Activated naive CD4-positive, alpha-beta T cell treated with Interleukin-2 at 50 U/mL for 16 hours (primary cell): ENCODE measurements around the gene GAB2.

ENCODE experiments used
- DNase-seq: peaks from one replicate; pipeline ENCODE4 v3.0.0-alpha.2; 2020

Gene GAB2

DNA sequence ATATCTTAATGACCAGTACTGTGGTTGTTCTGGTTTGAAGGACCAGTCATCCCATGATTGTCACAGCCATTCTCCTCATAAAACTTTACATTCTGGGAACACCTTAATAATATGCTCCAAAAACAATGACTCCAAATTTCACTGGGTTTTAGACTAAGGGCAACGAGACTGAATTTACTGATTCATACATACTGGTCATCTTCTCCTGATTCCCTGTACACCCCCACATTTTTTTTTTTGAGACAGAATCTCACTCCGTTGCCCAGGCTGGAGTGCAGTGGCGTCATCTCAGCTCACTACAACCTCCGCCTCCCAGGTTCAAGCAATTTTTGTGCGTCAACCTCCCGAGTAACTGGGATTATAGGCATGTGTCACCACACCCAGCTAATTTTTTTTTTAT lies 78.9 kb downstream of the GAB2 start:
- no peak for DNase-seq

DNA sequence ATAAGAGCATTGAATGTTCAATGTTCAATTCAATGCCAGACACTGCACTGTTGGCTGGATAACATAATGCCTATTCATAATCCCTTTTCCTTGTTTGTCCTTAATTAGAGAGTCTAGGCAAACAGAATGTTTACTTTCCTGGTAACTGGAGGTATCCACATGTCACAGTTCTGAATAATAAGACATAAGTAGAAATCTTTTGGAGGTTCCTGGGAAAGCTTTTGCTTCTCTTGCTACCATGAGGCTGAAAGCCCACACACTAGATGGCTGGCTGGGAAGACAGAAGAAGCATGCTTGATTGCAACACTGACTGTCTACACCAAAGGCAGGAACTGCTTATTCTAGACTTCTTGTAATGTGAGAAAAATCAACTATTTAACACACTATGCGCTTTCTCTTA lies 79.5 kb downstream of the GAB2 start:
- no peak for DNase-seq

DNA sequence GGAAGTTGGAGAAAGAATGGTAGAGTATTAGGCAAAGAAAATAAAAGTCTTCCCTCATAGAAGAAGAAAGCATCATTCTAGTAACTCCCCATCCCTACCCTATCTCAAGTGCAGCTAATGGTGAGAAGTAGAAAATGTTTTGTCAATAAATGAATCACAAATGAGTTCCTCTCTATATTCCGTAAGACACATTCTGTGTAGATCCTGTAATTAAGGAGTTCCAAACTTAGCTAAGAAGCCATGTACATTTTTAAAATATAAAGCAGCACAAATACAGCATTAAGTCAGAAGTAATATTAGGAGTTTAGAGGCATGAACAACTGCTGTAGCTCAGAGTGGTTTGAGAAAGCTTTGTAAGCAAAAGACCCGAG lies 80.1 kb downstream of the GAB2 start:
- no peak for DNase-seq

DNA sequence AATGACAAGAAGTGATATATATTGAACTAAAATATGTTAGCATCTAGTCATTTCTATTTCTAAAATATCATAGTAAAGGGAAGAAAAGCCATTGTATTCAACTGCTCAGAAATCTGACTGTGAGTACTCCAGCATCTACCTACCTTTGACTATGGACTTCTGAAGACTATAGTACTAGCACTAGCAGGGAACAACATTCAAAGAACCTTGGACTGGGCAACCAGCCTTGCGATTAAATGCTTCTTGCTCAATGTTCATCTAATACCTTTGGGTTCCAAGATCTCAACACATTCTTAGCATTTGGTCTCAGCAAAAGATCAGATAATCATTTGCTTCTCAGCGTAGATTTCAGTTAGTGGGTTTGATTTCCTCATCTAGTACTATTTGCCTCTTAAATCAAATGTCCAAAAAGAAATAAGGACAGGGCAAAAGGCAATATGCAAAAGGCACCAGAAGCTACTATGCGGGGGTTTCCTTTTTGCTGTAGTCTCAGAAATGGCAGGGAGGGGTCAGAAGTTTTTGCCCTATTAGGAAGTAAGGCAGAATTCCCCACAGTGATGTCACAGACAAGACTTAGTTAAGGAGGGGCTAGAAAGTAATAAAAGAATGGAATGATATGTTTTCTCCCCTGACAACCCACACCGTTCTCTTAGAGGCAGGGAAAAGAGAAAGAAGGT lies 80.6 kb downstream of the GAB2 start:
- DNase-seq: no peak

DNA sequence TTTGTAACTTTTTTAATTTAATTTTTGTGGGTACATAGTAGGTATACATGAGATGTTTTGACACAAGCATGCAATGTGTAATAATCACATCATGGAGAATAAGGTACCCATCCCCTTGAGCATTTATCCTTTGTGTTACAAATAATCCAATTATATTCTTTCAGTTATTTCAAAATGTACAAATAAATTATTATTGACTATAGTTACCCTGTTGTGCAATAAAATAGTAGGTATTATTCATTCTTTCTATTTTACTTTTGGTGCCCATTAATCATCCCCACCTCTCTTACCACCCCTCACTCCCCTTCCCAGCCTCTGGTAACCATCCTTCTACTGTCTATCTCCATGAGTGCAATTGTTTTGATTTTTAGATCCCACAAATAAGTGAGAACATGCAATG lies 83.5 kb downstream of the GAB2 start:
- no peak for DNase-seq

DNA sequence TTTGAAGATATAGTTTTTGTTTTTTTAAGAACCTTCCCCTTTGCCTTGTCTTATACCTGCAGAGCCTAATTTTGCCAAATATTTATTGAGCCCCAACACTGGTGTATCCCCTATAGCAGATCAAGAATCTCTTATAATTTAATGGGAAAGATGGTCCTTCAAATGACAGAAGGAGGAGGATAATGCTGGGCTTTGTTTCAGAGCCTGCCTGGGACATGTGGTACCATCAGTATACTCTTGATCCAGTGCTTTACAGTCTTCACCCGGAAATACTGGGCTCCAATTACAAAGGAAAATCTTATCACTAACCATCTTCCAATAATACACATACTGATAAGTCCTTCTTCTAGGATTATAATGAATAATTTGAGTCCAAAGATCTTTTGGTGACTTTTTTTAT lies 84.7 kb downstream of the GAB2 start:
- DNase-seq: no peak

DNA sequence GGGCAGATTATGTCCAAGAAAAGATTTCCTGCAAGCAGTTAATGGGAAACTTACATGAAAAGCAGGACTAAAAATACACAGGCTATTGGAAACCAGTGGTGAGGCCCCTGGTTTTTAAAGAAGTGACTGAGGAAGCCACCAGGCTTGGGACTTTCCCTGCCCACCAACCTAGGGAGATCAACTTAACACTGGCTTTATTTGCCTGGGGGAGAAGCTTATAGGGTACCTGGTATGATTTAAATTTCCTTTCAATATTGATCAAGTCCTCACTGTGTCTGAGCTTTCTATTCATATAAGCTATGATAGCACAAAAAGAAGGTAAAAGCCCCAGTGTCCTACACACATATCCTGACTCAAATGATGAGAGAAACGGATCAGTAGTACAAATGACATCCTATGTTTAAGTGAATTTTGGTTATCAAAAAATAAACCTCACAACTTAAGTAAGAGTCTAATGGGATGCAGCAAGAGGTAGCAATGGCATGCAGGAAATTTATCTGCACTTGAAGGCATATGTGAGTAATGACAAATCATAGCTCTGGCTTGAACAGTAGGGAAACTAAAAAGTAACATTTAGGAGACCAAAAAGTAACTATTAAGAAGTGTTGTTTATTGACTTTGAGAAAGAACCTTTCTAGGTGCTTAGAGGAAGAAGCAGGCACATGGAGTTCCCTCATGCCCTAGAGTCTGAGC lies 85.3 kb downstream of the GAB2 start:
- no peak for DNase-seq

DNA sequence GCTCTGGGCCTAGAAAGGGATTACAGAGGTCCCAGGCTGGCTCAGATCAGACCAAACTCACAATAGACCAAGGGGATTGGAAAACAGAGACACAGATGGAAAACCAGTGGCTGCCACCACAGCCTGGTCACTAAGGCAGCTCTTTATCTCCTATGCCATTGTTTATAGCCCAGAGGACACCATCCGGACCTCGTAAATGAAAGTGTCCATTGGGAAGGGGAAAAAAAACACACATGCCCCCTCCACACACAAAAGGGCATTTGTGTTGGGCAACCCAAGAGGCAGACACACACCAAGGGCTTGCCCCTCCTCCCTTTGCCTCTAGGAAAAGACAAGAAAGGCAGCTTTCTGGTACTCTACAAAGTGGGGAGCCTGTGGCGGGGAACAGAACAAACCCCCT lies 85.9 kb downstream of the GAB2 start:
- no peak for DNase-seq

DNA sequence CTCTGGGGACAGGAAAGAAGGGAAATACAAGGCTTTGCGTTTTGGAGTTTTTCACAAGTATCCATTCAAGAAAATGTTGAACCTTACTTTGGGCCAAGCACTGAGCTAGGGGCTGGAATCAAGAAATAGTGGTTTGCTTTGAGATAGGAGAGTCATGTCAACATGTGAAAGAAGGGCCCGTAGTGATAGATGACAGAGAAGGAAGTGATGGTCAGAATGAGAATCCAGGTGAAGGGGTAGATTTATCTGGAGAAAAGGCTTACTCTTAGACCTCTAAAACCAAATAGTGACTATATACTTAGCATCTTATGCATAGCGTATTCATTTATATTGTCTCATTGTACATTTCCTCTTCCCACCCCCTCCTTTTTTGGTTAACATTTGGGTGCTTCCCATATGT lies 87.3 kb downstream of the GAB2 start:
- DNase-seq: no peak

DNA sequence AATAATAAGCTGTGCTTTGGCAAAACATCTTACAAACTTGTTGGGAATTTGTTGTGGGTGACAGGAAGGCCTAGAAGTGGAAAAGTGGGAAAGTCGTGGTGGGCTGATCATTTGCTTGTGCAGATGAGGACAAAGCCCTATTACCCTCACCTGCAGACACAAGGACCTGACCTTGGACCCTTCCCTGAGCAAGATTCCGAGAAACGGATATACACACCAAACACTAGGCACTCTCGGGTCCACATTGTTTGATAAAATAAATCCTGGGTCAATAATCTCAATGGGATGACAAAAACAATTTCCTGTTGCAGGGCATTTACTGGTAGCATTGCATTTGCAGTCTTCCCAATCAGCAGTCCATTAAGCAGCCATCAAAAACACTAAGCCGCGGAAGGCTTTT lies 89.7 kb downstream of the GAB2 start:
- no peak for DNase-seq

DNA sequence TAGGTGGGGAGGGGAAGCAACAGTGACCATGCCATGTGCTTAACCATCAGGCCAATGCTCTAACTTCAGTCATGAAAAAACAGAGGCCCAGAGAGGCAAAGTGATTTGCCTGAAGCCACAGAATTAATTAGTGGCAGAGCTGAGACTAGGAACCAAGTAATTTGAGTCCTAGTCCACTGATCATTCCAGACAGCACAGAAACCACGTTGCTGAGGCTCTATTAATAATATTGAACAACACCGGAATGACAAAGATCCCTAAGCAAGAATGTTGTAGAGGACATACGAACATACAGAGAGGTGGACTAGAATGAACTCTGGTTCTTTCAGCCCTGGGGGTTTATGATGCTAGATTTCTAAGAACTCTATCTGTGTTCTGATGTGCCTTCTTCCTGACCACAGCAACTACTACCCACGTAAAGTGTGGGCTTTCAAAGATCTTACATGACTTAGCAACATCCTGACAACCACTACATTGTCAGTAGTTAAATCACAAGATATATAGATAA lies 92.3 kb downstream of the GAB2 start:
- no peak for DNase-seq

DNA sequence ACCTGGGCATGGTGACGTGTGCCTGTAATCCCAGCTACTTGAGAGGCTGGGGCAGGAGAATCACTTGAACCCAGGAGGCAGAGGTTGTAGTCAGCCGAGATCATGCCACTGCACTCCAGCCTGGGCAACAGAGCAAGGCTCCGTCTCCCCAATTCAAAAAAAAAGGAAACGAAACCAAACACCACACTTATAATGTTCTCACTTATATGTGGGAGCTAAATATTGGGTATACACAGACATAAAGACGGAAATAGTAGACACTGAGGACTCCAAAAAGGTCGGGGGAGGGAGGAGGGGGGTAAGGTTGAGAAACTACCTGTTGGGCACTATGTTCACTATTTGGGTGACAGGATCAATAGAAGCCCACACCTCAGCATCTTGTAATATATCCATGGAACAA lies 94.3 kb downstream of the GAB2 start:
- DNase-seq: no peak

DNA sequence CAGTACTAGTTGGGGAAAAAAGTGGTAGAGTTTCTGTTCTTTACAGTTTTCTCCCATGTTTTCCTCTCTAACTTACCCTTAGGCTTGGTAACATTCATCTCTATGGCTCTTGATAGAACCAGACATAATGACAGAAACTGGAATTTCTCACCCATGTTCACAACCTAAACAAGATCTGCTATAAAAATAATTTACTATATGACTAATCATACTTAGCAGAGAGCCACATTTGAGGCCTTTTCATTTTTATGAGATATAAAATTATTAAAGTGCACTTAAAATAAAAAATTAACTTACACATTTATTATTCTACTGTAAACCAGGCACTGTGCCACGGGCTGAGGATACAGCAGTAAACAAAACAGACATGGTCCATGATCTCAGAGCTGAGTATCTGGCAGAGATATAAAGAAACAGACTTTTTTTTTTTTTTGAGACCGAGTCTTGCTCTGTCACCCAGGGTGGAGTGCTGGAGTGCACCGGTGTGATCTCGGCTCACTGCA lies 98.1 kb downstream of the GAB2 start:
- no peak for DNase-seq

DNA sequence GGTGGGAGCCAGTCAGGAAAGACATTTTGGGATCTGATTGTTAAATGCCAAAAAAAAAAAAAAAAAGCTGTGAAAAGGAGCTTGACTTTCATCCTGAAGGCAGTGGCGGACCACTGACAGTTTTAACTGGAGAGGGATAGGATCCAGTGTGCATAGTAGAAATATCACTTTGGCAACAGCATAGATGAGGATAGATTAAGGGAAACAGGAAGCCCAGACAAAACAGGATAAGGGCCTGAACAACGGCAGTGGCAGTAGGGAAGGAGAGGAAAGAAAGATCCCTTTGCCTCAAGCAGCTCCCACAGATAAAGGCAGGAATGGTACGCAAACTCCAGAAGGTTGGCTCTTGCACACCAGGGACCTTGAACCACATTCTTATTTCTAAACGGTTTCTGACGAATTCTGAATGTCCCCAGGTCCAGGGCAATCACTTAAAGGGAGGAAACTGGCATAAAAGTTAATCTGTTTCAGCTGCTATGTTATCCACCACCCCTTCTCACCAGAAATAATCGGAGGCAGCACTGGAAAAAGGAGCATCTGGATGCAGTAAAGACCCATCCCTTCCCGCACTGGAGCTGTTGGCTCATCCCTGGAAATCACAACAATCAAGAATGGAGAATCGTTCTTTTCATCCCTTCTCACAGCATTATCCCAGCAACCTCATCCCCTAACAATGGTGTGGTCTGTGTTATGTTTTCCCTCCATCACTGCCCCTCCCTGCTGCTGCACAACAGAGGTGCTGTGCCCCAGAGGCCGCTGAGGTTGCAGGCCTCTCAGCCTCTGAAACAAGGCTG lies 99.1 kb downstream of the GAB2 start:
- no peak for DNase-seq

DNA sequence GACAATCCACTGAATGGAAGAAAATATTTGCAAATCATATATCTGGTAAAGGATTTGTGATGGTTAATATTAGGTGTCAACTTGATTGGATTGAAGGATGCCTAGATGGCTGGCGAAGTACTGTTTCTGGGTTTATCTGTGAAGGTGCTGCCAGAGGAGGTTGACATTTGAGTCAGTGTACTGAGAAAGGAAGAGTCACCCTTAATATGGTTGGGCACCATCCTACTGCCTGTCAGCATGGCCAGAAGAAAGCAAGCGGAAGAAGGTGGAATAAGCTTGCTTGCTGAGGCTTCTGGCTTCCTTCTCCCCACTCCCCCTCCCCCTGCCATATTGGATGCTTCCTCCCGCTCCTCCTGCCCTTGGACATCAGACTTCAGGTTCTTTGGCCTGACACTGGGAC lies 101.9 kb downstream of the GAB2 start:
- no peak for DNase-seq

DNA sequence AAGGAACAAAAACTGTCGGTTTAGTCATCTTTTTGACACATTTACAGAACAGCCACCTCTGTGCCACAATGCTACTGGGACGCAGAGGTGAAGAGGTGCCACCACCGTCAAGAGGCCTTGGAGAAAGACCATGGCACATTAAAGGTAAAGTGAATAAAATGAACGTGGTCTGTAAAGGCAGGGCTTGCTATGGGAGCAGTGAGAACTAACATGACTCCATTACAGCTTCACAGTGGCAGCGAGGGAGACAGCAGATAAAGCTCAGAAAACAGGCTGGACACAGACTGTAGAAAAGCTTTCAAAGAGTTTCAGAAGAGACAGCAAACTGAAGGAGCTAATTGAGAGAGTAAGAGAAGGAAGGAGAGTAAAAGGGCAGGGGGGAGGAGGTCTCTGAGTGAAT lies 102.9 kb downstream of the GAB2 start:
- no peak for DNase-seq

DNA sequence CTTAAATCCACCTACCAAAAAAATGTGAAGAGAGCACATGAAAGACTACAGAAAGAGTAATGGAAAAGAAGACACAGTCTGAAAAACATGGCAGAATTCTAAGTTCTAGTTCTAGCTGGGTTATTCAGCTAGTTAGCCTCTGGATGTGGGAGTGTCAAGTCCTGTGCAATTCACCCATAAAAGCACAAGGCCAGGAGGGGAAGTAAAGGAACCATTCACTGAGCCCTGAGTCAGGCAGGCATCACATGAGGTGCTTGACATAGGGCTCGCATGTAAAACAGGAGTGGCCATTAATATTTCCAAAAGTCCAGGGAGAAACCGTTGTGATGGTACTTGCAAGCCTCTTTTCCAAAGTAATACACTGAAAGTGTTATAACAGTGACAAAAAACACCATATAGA lies 103.7 kb downstream of the GAB2 start:
- no peak for DNase-seq

DNA sequence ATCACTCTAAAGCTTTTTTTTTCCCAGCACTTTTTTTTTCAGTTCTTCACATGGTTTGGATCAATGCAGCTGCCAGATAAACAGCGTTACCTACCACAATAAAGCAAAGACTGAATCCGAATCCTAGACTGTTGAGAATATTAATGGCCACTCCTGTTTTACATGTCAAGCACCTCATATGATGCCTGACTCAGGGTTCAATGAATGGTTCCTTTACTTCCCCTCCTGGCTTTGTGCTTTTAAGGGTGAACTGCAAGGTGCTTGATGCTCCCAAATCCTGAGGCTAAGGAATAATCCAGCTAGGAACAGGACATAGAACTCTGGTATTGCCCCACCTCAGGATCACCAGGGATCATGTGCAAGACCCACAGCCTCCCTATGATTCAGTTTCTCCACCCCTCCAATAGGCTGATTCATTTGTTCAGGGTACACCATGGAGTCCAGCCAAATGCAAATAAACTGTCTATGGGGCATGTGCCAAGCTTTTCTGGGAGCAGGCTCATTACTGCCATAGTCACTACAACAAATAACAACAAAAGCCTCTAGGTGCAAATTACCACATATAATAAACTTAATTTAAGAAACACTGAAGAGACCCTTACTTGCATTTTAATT lies 104.3 kb downstream of the GAB2 start:
- no peak for DNase-seq

DNA sequence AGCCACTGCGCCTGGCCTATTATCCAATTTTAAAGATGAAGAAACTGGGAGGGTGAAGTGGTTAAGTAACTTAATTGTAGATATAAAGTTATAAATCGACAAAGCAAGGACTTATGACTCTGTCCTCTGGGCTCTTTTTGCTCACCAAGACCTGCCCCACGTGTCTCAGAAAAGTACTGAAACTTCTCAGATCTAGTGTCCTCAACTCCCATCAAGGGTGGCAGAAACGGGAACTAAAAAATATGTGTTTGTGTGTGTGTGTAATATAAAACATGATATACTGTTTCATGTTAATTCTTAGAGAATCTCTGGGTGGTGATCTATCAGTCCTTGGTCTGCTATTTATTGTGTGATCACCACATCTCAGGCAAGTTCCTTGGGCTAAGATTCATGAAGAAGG lies 104.9 kb downstream of the GAB2 start:
- DNase-seq: no peak

DNA sequence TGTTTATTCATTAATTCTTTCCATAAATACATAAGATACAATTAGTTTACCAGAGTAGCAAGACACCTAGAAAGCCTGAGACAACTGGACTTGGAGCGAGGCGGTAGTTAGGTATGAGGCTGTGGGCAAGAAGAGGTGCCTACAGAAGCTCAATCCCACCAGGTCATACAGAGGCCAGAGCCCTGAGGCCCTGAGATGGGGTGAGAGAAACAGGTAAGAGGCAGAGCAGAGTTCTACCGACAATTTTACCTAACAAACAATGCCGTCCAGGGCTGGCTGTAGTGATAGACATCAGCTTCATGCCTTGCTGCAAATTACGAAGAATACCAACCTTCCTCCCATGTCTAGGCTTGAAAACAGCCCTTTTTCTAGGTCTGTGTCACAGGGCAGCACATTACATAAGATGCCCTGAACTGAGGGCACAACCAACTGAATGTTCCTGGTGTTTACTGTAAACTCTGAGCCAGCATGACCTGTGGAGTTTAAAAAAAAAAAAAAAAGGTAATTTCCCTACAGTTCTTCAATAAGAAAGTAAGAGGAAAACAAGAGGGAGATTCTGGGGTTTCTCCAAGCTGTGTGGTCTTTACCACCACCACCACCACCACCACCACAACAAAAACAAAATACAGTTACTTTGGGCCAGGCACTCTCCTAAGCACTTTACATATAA lies 105.8 kb downstream of the GAB2 start:
- DNase-seq: no peak

DNA sequence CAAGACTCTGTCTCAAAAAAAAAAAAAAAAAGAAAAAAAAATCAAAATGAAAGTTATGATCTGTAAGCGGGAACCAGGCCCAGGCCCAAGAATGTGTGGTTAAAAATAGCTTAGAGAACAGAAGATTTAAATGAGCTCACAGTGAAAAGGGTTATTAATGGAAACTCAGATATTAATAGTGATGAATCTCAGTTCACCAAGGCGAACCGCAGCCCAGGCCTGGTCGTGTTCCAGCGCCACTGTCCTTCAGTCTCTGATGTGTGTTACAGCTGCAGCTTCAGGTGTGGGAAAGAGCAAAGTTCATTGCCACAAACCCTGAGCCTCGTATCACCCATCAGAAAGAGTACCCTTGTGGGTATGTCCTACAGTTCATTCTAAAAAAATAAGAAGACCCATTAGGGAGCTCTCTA lies 107.1 kb downstream of the GAB2 start:
- no peak for DNase-seq

DNA sequence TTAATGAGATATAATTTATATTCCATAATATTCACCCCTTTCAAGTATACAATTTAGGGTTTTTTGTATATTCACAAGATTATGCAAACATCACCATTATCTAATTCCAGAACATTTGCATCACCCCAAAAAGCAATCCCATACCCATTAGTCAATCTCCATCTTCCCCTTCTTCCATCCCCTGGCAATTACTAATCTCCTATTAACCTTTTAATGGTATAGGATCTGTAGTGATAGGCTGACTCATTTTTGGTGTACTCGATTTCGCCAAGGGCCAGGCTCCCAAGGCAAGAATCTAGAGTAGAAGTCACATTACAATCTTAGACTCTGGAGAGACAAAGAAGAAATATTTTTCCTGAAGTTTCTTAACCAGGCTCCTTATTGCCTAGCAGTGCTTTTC lies 113.4 kb downstream of the GAB2 start:
- no peak for DNase-seq
